Trophoblast cell (in vitro differentiated cells and primary cell): ENCODE results near the gene MAPK1.
"Not testable (repeated sequence)": the region's sequence is repeated elsewhere in the genome, so short reads cannot be mapped to it uniquely, and the experiment has no call there.

Source experiments
- DNase-seq, 2 donors: peaks; one replicate each; pipeline ENCODE4 v3.0.0-alpha.2; 2016
- H2AFZ ChIP-seq: 2 replicates; pipeline ENCODE4 v1.6.1; 2013; ENCODE audit warnings: low read length, moderate library complexity, mild to moderate bottlenecking; ENCODE audit not compliant: insufficient read depth, poor library complexity
- H2AK5ac ChIP-seq: 2 replicates; pipeline ENCODE4 v1.6.1; 2013; ENCODE audit warnings: mild to moderate bottlenecking, low read length
- H2BK120ac ChIP-seq: 2 replicates; pipeline ENCODE4 v1.6.1; 2013; ENCODE audit warnings: low read length, mild to moderate bottlenecking, moderate library complexity; ENCODE audit not compliant: insufficient read depth, poor library complexity
- H2BK12ac ChIP-seq: 2 replicates; pipeline ENCODE4 v1.6.1; 2013; ENCODE audit warnings: mild to moderate bottlenecking, low read length, moderate library complexity
- H2BK5ac ChIP-seq: 2 replicates; pipeline ENCODE4 v1.6.1; 2013; ENCODE audit warnings: low read length, low read depth, moderate library complexity, mild to moderate bottlenecking; ENCODE audit not compliant: poor library complexity
- H3K14ac ChIP-seq: 2 replicates; pipeline ENCODE4 v1.6.1; 2013; ENCODE audit warnings: mild to moderate bottlenecking, low read length
- H3K18ac ChIP-seq: 2 replicates; pipeline ENCODE4 v1.6.1; 2013; ENCODE audit warnings: mild to moderate bottlenecking, low read length
- H3K23ac ChIP-seq: 2 replicates; pipeline ENCODE4 v1.6.1; 2013; ENCODE audit warnings: low read length
- H3K27ac ChIP-seq: 2 replicates; pipeline ENCODE4 v1.5.1; 2013; ENCODE audit warnings: low read depth, mild to moderate bottlenecking, inconsistent platforms, low read length, moderate library complexity
- H3K27me3 ChIP-seq: 2 replicates; pipeline ENCODE4 v1.6.1; 2013; ENCODE audit warnings: inconsistent platforms, mild to moderate bottlenecking, low read length, moderate library complexity; ENCODE audit not compliant: insufficient read depth
- H3K36me3 ChIP-seq, 2 experiments: 1 replicate in 1 of 2; 2 replicates in 1 of 2; pipeline ENCODE4 v1.6.1; 2013; ENCODE audit warnings: low read length in 2 of 2, mild to moderate bottlenecking in 2 of 2, moderate library complexity in 1 of 2; ENCODE audit not compliant: insufficient read depth in 2 of 2, control insufficient read depth in 1 of 2
- H3K4ac ChIP-seq: 2 replicates; pipeline ENCODE4 v1.6.1; 2013; ENCODE audit warnings: low read depth, mild to moderate bottlenecking, low read length, moderate library complexity
- H3K4me1 ChIP-seq, 2 experiments: 1 replicate in 1 of 2; 2 replicates in 1 of 2; pipeline ENCODE4 v1.6.1; 2013; ENCODE audit warnings: low read length in 2 of 2, mild to moderate bottlenecking in 2 of 2, moderate library complexity in 1 of 2; ENCODE audit not compliant: insufficient read depth in 2 of 2, control insufficient read depth in 1 of 2
- H3K4me2 ChIP-seq: 2 replicates; pipeline ENCODE4 v1.6.1; 2013; ENCODE audit warnings: inconsistent platforms, mild to moderate bottlenecking, low read length, moderate library complexity
- H3K4me3 ChIP-seq: 2 replicates; pipeline ENCODE4 v1.5.1; 2013; ENCODE audit warnings: mild to moderate bottlenecking, low read depth, low read length, inconsistent platforms
- H3K79me1 ChIP-seq: one replicate; pipeline ENCODE4 v1.6.1; 2013; ENCODE audit warnings: low read length
- H3K79me2 ChIP-seq: 2 replicates; pipeline ENCODE4 v1.6.1; 2013; ENCODE audit warnings: low read length, mild to moderate bottlenecking; ENCODE audit not compliant: control insufficient read depth, insufficient read depth, poor library complexity
- H3K9ac ChIP-seq: 2 replicates; pipeline ENCODE4 v1.6.1; 2013; ENCODE audit warnings: mild to moderate bottlenecking, low read length
- H3K9me3 ChIP-seq: 2 replicates; pipeline ENCODE4 v1.6.1; 2013; ENCODE audit warnings: low read depth, mild to moderate bottlenecking, control low read depth, inconsistent platforms, low read length; ENCODE audit not compliant: insufficient read depth
- H4K12ac ChIP-seq: 2 replicates; pipeline ENCODE4 v1.6.1; 2013; ENCODE audit warnings: low read depth, mild to moderate bottlenecking, low read length, moderate library complexity
- H4K8ac ChIP-seq: 2 replicates; pipeline ENCODE4 v1.6.1; 2013; ENCODE audit warnings: low read depth, mild to moderate bottlenecking, low read length, moderate library complexity
- H4K91ac ChIP-seq: one replicate; pipeline ENCODE4 v1.6.1; 2013; ENCODE audit warnings: low read depth, mild to moderate bottlenecking, low read length, moderate library complexity
- WGBS: extraction: QIAGEN DNeasy Blood & Tissue Kit; methylation state at CpG from one replicate; pipeline ENCODE4 v1.1.7; 2013; ENCODE audit warnings: missing lambda C conversion rate; ENCODE audit not compliant: insufficient read length, insufficient coverage; ENCODE audit errors: extremely low coverage; 5-methylcytosine and 5-hydroxymethylcytosine counted together

MAPK1 gene

DNA sequence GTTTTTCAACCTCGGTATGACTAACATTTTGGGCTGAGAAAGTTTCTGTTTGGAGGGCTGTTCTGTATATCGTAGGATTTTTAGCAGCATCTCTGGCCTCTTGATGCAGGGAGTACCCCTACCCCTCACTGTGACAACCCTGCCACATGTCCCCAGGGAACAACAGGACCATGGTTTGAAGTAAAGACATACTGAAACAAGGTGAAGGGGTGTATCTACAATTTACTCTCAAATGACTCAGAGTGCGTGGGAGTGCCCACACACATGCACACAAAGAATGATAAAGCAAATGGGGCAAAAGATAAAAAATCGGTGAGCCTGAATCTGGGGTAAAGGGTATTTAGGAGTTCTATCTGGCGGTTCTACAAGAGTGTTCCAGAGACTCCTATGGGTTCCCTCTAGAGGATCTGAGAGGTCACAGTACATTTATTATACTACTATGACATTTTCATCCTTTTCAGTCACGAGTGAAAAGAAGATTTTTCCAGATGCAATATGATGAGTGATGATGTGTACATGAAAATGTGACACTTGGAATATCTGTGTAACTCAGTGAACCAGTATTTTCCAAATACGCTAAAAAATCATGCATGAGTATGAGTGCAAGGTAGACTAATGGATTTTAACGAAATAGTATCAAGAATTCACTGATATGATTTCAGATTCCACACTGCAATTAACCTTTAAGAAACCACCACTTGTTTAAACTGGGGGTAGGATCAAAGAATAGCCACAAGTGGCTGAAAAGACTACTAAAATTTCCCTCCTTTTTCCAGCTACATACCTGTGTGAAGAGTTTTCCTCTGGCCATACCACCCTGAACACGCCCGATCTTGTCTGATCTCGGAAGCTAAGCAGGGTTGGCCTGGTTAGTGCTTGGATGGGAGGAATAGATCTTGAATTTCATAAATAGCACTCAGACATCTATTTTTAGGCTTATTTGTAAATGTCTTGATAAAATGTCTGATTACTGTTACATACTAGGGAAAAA, 75.5 kb downstream of the MAPK1 start:
- no peak overlapping the region for H3K4me3 ChIP-seq

DNA sequence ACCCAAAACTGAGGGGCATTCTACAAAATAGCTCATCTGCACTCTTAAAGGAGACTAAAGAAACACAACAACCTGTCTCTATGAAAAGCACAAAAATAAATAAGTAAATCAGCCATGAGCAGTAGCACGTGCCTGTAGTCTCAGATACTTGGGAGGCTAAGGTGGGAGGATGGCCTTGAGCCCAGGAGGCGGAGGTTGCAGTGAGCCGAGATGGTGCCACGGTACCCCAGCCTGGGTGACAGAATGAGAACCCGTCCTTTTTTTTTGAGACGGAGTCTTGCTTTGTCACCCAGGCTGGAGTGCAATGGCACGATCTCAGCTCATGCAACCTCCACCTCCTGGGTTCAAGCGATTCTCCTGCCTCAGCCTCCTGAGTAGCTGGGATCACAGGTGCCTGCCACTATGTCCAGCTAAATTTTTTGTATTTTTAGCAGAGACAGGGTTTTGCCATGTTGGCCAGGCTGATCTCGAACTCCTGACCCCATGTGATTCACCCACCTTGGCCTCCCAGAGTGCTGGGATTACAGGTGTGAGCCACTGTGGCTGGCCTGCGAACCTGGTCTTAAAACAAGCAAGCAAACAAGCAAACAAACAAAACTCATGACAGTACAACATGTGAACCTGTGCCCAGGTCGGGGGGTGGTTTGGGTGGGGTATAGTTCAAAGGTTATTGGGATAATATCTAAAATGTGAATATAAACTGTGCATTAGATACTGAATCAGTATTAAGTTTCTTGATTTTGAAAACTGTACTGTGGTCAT, 76.4 kb downstream of the MAPK1 start:
- not testable (repeated sequence) for H3K79me1 ChIP-seq, H2BK5ac ChIP-seq, H2BK12ac ChIP-seq, H3K4me2 ChIP-seq, H3K4ac ChIP-seq, DNase-seq, H2AFZ ChIP-seq, H3K79me2 ChIP-seq, H2AK5ac ChIP-seq, H4K91ac ChIP-seq, H3K4me3 ChIP-seq, H2BK120ac ChIP-seq, H4K8ac ChIP-seq, H3K23ac ChIP-seq, H3K27ac ChIP-seq, H3K27me3 ChIP-seq, H3K14ac ChIP-seq, H3K9me3 ChIP-seq, H4K12ac ChIP-seq, H3K9ac ChIP-seq, H3K18ac ChIP-seq, H3K4me1 ChIP-seq
- WGBS = no CpG with 5 or more reads among the region's 11 CpGs
- H3K36me3 ChIP-seq = peaks cover 10 to 14% of the 10 kb centered on the region in 2 experiments

More for the DNA sequence above, 75.5 kb downstream of the MAPK1 start:
- Histone ChIP-seq H2BK120ac (no peak overlapping the region), H2AK5ac (no peak overlapping the region), H3K27me3 (no peaks in the 10 kb centered on the region), H3K14ac (no peak overlapping the region), H2BK12ac (no peak overlapping the region), H4K12ac (no peak overlapping the region), H3K4ac (no peak overlapping the region), H4K8ac (no peak overlapping the region), H2BK5ac (no peak overlapping the region), H3K4me1 (no peaks in the 10 kb centered on the region), H3K9ac (no peak overlapping the region), H3K18ac (no peak overlapping the region), H2AFZ (no peak overlapping the region), H3K79me1 (no peaks in the 10 kb centered on the region), H3K4me2 (no peak overlapping the region), H3K27ac (no peak overlapping the region), H3K23ac (no peak overlapping the region), H3K79me2 (no peaks in the 10 kb centered on the region), H3K9me3 (no peaks in the 10 kb centered on the region), H3K36me3 (peaks cover 10 to 18% of the 10 kb centered on the region in 2 experiments), H4K91ac (no peak overlapping the region)
- no CpG with 5 or more reads among the region's 11 CpGs for WGBS
- DNase-seq = no peak

DNA sequence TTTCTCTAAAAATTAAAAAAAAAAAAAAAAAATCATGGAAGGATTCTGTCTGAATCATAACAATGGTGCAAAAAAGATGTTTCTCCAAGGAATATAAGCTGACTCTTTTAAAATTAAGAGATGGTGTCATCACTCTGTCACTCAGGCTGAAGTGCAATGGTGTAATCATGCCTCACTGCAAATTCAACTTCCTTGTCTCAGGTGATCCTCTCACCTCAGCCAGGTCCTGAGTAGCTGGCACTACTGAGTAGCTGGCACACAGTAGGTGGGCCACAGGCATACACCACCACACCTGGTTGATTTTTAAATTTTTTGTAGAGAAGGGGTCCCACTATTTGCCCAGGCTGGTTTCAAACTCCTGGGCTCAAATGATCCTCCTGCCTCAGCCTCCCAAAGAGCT, 77.1 kb downstream of the MAPK1 start:
- H3K9ac ChIP-seq = no peak overlapping the region
- no peak overlapping the region for H3K4me2 ChIP-seq
- no peak overlapping the region for H3K4me3 ChIP-seq
- no peak overlapping the region for H4K8ac ChIP-seq
- H3K4ac ChIP-seq = no peak overlapping the region
- H4K12ac ChIP-seq = no peak overlapping the region
- H2BK12ac ChIP-seq = no peak overlapping the region
- H3K79me1 ChIP-seq = no peaks in the 10 kb centered on the region
- no peak overlapping the region for H4K91ac ChIP-seq
- H3K23ac ChIP-seq = no peak overlapping the region
- H3K36me3 ChIP-seq = peaks cover 8 to 13% of the 10 kb centered on the region in 2 experiments
- no peak overlapping the region for H2BK5ac ChIP-seq
- H3K4me1 ChIP-seq = no peaks in the 10 kb centered on the region
- H3K9me3 ChIP-seq = no peaks in the 10 kb centered on the region
- no peaks in the 10 kb centered on the region for H3K79me2 ChIP-seq
- no peak overlapping the region for H3K27ac ChIP-seq
- H3K18ac ChIP-seq = no peak overlapping the region
- H2AK5ac ChIP-seq = no peak overlapping the region
- H2AFZ ChIP-seq = no peak overlapping the region
- DNase-seq = no peak
- H2BK120ac ChIP-seq = no peak overlapping the region
- H3K27me3 ChIP-seq = no peaks in the 10 kb centered on the region
- no peak overlapping the region for H3K14ac ChIP-seq

DNA sequence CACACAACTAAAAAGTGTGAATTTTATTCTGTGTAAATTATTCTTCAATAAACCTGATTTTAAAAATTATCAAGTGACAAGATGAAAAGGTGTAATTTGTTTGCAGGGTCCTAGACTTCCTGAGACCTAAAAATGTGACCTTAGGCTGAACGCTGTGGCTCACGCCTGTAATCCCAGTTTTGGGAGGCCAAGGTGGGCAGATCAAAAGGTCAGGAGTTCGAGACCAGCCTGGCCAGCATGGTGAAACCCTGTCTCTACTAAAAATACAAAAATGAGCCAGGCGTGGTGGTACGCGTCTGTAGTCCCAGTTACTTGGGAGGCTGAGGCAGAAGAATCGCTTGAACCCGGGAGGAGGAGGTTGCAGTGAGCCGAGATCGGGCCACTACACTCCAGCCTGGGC, 79.9 kb downstream of the MAPK1 start:
- not testable (repeated sequence) for DNase-seq, H2BK12ac ChIP-seq, H3K79me1 ChIP-seq, H2BK5ac ChIP-seq, H2AK5ac ChIP-seq, H4K12ac ChIP-seq, H3K9ac ChIP-seq, H3K27me3 ChIP-seq, H3K9me3 ChIP-seq, H3K18ac ChIP-seq, H3K79me2 ChIP-seq, H3K4me1 ChIP-seq, H3K14ac ChIP-seq, H2AFZ ChIP-seq, H3K4me2 ChIP-seq, H3K27ac ChIP-seq, H2BK120ac ChIP-seq, H3K4ac ChIP-seq, H4K8ac ChIP-seq, H3K4me3 ChIP-seq, H3K23ac ChIP-seq, H4K91ac ChIP-seq
- no CpG with 5 or more reads among the region's 10 CpGs for WGBS
- H3K36me3 ChIP-seq = peaks cover 16 to 18% of the 10 kb centered on the region in 2 experiments
